ENCODE data around the gene UBE2E2. TPM values are rescaled to one million over a fixed set of nuclear protein-coding genes. Genes with fewer than 3 reads are reported as not detected.
"Not testable (repeated sequence)": the region's sequence is repeated elsewhere in the genome, so short reads cannot be mapped to it uniquely, and the experiment has no call there.

UBE2E2 gene
- total and polyA plus RNA-seq, 12 donors = 19.5 to 63.8 (median 52.2) TPM

DNA sequence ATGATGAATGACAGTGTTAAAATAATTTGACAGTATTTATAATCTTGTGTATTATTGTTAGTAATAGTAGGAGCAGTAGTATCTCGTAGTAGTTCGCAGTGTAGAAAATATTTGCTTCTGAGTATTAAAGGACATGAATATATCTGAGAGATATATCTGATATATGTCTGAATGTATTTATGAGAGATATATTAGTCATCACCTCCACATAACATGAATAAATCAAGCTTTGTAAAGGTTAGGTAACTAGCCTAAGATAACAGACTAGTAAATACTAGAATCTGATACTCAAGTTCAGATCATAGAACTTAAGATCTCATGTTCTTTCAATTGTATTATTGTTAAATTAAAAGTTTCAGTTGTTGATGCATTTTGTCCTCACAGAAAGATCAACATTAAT, 130.5 kb downstream of the UBE2E2 start:
- Histone ChIP-seq H3K9me3 (no peaks in the 10 kb centered on the region), H3K4me3 (no peak overlapping the region), H3K27me3 (no peaks in the 10 kb centered on the region), H3K4me1 (peaks cover 0 to 14% (median 4%) of the 10 kb centered on the region in 9 donors), H3K36me3 (no peaks in the 10 kb centered on the region), H3K27ac (no peak overlapping the region)
- TF ChIP-seq, protein P1, sequence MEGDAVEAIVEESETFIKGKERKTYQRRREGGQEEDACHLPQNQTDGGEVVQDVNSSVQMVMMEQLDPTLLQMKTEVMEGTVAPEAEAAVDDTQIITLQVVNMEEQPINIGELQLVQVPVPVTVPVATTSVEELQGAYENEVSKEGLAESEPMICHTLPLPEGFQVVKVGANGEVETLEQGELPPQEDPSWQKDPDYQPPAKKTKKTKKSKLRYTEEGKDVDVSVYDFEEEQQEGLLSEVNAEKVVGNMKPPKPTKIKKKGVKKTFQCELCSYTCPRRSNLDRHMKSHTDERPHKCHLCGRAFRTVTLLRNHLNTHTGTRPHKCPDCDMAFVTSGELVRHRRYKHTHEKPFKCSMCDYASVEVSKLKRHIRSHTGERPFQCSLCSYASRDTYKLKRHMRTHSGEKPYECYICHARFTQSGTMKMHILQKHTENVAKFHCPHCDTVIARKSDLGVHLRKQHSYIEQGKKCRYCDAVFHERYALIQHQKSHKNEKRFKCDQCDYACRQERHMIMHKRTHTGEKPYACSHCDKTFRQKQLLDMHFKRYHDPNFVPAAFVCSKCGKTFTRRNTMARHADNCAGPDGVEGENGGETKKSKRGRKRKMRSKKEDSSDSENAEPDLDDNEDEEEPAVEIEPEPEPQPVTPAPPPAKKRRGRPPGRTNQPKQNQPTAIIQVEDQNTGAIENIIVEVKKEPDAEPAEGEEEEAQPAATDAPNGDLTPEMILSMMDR (IDR thresholded peaks at IDR 0.05) = no peak
- DNase-seq (no peak), ATAC-seq (no peak)
- WGBS, 2 donors = 96 to 97% methylated on average over 2 of the region's 2 CpGs
- intact Hi-C loops (cut with DNase I) = no loop called here

DNA sequence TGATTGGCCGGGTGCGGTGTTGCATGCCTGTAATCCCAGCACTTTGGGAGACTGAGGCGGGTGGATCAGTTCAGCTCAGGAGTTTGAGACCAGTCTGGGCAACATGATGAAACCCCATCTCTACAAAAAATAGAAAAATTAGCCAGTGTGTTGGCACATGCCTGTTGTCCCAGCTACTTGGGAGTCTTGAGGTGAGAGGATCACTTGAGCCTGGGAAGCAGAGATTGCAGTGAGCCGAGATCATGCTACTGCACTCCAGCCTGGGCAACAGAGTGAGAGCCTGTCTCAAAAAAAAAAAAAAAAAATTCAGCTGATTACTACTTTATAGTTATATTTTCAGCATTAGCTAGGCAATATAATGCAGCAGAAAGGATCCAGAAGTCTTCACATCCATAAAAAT, 133.7 kb downstream of the UBE2E2 start:
- H3K4me1 ChIP-seq = peaks cover 0 to 12% (median 0%) of the 10 kb centered on the region in 9 donors
- DNase-seq; H3K9me3 ChIP-seq; intact Hi-C loops (cut with DNase I); H3K27ac ChIP-seq; H3K36me3 ChIP-seq; H3K4me3 ChIP-seq; H3K27me3 ChIP-seq; ATAC-seq: not testable (repeated sequence)
- WGBS, 2 donors = 96 to 99% methylated on average over 4 of the region's 4 CpGs

DNA sequence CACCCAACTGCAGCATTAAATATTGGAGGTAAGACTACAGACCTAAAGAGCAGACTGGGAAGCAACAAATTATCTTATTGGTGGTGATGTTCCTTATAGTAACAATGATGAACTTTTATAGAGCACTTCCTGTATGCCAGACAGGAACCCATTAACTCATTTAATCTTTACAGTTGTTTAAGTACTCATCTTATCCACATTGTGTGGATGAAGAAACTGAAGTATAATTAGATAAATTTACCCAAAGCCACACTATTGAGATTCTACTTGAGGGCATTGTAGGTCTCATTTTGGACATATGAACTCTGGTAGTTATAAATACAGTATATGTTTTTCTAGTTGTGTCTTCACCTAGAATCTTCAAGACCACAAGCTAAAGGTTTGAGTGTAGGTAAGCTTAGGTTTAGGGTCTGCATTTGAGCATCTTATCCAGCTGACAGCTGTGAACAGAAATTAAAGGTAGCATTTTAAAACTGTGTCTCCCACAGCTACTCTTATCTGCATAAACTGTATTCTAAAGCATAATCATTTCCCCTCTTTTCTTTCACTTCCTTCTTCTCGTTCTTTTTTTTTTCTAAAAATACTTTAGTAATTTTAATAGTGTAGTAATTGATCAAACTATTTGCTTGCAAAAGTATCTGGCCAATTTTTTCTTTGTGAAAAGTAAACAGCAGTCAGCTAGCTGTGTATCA, 138.2 kb downstream of the UBE2E2 start:
- DNase-seq (no peak), ATAC-seq (no peak)
- Histone ChIP-seq H3K36me3 (no peaks in the 10 kb centered on the region), H3K27ac (no peak overlapping the region), H3K4me3 (no peak overlapping the region), H3K9me3 (no peaks in the 10 kb centered on the region), H3K4me1 (peaks cover 0 to 14% (median 0%) of the 10 kb centered on the region in 9 donors), H3K27me3 (no peaks in the 10 kb centered on the region)
- TF ChIP-seq, protein P1 (IDR thresholded peaks at IDR 0.05) = no peak
- 54 to 55% methylated on average over 1 of the region's 1 CpG for WGBS, 2 donors
- intact Hi-C loops (cut with DNase I) = no loop called here

DNA sequence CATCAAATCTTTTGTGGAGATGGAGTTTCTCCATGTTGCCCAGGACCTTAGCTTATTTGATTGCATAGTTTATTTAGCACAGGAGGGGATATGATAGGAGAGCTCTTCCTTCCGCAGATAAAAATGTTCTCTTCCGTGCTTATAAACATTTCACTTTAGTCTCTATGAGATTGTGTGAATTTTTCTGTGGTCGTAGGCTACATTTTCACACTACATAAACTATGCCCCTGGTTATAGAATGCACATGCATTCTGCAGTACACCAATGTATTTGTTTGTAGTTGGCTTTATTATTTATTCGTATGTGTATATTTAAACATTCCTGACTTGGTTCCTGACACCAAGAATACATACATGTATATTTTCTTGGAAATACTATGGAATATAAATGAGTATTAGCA, 139.2 kb downstream of the UBE2E2 start:
- Histone ChIP-seq H3K9me3 (no peaks in the 10 kb centered on the region), H3K27me3 (no peaks in the 10 kb centered on the region), H3K4me1 (peaks cover 0 to 14% (median 0%) of the 10 kb centered on the region in 9 donors), H3K36me3 (no peaks in the 10 kb centered on the region), H3K4me3 (no peak overlapping the region), H3K27ac (no peak overlapping the region)
- 85 to 86% methylated on average over 4 of the region's 4 CpGs for WGBS, 2 donors
- TF ChIP-seq, protein P1 (IDR thresholded peaks at IDR 0.05) = no peak
- DNase-seq = no peak
- ATAC-seq = no peak
- intact Hi-C loops (cut with DNase I) = no loop called here

DNA sequence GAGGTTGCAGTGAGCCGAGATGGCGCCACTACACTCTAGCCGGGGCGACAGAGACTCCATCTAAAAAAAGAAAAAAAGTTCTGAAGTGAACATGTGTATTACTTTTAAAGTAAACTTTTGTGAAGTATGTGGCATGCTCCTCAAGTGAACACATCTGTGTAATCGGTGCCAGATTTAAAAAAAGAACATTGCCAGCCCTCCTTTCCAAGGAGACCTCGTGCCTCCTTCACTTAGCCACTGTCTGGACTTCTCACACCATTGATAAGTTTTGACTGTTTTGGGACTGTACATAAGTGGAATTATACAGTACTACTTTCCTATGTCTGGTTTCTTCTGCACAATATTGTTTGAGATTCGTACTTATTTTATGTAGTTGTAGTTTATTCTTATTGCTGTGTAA, 140.4 kb downstream of the UBE2E2 start:
- H3K36me3 ChIP-seq = no peaks in the 10 kb centered on the region
- DNase-seq (no peak), ATAC-seq (no peak)
- H3K9me3 ChIP-seq = no peaks in the 10 kb centered on the region
- intact Hi-C loops (cut with DNase I) = no loop called here
- no peak overlapping the region for H3K4me3 ChIP-seq
- TF ChIP-seq, protein P1 (IDR thresholded peaks at IDR 0.05) = no peak
- peaks cover 0 to 14% (median 0%) of the 10 kb centered on the region in 9 donors for H3K4me1 ChIP-seq
- no peak overlapping the region for H3K27ac ChIP-seq
- no peaks in the 10 kb centered on the region for H3K27me3 ChIP-seq
- WGBS, 2 donors = 88 to 89% methylated on average over 7 of the region's 7 CpGs
